CD4-positive, alpha-beta memory T cell (primary cell): Measurements from ENCODE around the gene MEGF9. TPM values are rescaled to one million over a fixed set of nuclear protein-coding genes. Genes with fewer than 3 reads are reported as not detected.

Experiments used
- CTCF ChIA-PET: fragments of 350-600 bp; sonication (Branson Sonifier 250); formaldehyde crosslinking; loops from one replicate; lab custom pipeline; 2021; ENCODE audit warnings: inconsistent platforms; ENCODE audit not compliant: partially characterized antibody; lab: Charles Lee
- POLR2A ChIA-PET: fragments of 350-600 bp; sonication (Branson Sonifier 250); formaldehyde crosslinking; loops from one replicate; lab custom pipeline; 2021; ENCODE audit not compliant: partially characterized antibody; lab: Charles Lee
- DNase-seq, 5 donors: peaks; one replicate each; pipeline versions ENCODE4 v3.0.0 to v3.0.0-alpha.2; 2020 to 2022; ENCODE audit warnings: mixed read lengths in 1 of 5
- H3K27ac ChIP-seq: one replicate; pipeline ENCODE4 v1.7.0; 2013; ENCODE audit warnings: low read depth, low read length
- H3K27me3 ChIP-seq: 2 replicates; pipeline ENCODE4 v1.7.0; 2013; ENCODE audit warnings: mild to moderate bottlenecking, low read length, moderate library complexity; ENCODE audit not compliant: insufficient read depth
- H3K36me3 ChIP-seq: 2 replicates; pipeline ENCODE4 v1.7.0; 2013; ENCODE audit warnings: mild to moderate bottlenecking, low read length, moderate library complexity; ENCODE audit not compliant: insufficient read depth
- H3K4me1 ChIP-seq: 2 replicates; pipeline ENCODE4 v1.7.0; 2013; ENCODE audit warnings: mild to moderate bottlenecking, low read length, moderate library complexity; ENCODE audit not compliant: insufficient read depth
- H3K4me3 ChIP-seq, 2 donors: one replicate each; pipeline ENCODE4 v1.7.0; 2013; ENCODE audit warnings: low read length in 2 of 2, mild to moderate bottlenecking in 1 of 2
- H3K9me3 ChIP-seq, 2 donors: one replicate each; pipeline ENCODE4 v1.7.0; 2013; ENCODE audit warnings: low read length in 2 of 2, control low read depth in 1 of 2; ENCODE audit not compliant: control insufficient read depth in 1 of 2
- H3K27ac Mint-ChIP-seq, 7 donors: one replicate each; pipeline ENCODE4 v1.8.0; 2020 to 2021; ENCODE audit warnings: mixed read lengths in 7 of 7, mild to moderate bottlenecking in 6 of 7, inconsistent platforms in 3 of 7, moderate library complexity in 3 of 7
- H3K27me3 Mint-ChIP-seq, 2 donors: one replicate each; pipeline ENCODE4 v1.8.0; 2020 to 2021; ENCODE audit warnings: mixed read lengths in 2 of 2
- H3K36me3 Mint-ChIP-seq, 2 donors: one replicate each; pipeline ENCODE4 v1.8.0; 2020 to 2021; ENCODE audit warnings: mixed read lengths in 2 of 2, inconsistent platforms in 1 of 2, mild to moderate bottlenecking in 1 of 2
- H3K4me1 Mint-ChIP-seq, 4 donors: one replicate each; pipeline ENCODE4 v1.8.0; 2020 to 2021; ENCODE audit warnings: mixed read lengths in 4 of 4, mild to moderate bottlenecking in 1 of 4
- H3K4me3 Mint-ChIP-seq, 8 donors: one replicate each; pipeline ENCODE4 v1.8.0; 2020 to 2021; ENCODE audit warnings: mixed read lengths in 8 of 8, mild to moderate bottlenecking in 7 of 8, moderate library complexity in 6 of 8, inconsistent platforms in 3 of 8
- H3K9me3 Mint-ChIP-seq, 8 donors: one replicate each; pipeline ENCODE4 v1.8.0; 2020 to 2021; ENCODE audit warnings: mixed read lengths in 8 of 8, mild to moderate bottlenecking in 5 of 8, inconsistent platforms in 3 of 8, moderate library complexity in 1 of 8
- intact Hi-C: fragments of 100-400 bp; cut with micrococcal nuclease; formaldehyde crosslinking; loops from one replicate; pipeline ENCODE4 v1.15.1; 2023
- polyA plus RNA-seq, 2 donors: library from polyadenylated mRNA; unstranded; fragments of 300-500 nt; fragmentation: Illumina TruSeq; gene quantifications; one replicate each; pipeline ENCODE4 v1.2.3, GENCODE V29; 2021
- total RNA-seq, 2 experiments: library from RNA; stranded (reverse); gene quantifications; one replicate each; pipeline ENCODE4 v1.2.3, GENCODE V29; 2021

The MEGF9 gene
- total and polyA plus RNA-seq, 4 experiments from 2014 or later: 5.9 to 14.9 (median 10.5) TPM

GRCh38 chr9:120568816-120569215, 145.5 kb downstream of the MEGF9 start:
- peak overlapping the region in 1 of 7 donors; percentile 38 for H3K27ac Mint-ChIP-seq
- no peaks in the 10 kb centered on the region for H3K9me3 ChIP-seq

GRCh38 chr9:120567874-120568273, 146.4 kb downstream of the MEGF9 start:
- H3K36me3 ChIP-seq: peaks cover 66% of the 10 kb centered on the region
- H3K27ac Mint-ChIP-seq: no peak overlapping the region
- POLR2A ChIA-PET: no interaction called here
- H3K4me3 ChIP-seq: no peak overlapping the region
- no peak overlapping the region for H3K4me3 Mint-ChIP-seq
- H3K27me3 ChIP-seq: no peaks in the 10 kb centered on the region
- H3K4me1 Mint-ChIP-seq: peaks cover 6 to 19% (median 16%) of the 10 kb centered on the region in 4 donors
- intact Hi-C loops: no loop called here
- H3K9me3 ChIP-seq: no peaks in the 10 kb centered on the region
- no peaks in the 10 kb centered on the region for H3K27me3 Mint-ChIP-seq
- no peaks in the 10 kb centered on the region for H3K9me3 Mint-ChIP-seq
- CTCF ChIA-PET: no interaction called here
- no peak overlapping the region for H3K27ac ChIP-seq
- H3K4me1 ChIP-seq: no peaks in the 10 kb centered on the region
- no peak for DNase-seq
- H3K36me3 Mint-ChIP-seq: peaks cover 74 to 88% of the 10 kb centered on the region in 2 donors

More at GRCh38 chr9:120568816-120569215, 145.5 kb downstream of the MEGF9 start:
- H3K27ac ChIP-seq: no peak overlapping the region
- no peaks in the 10 kb centered on the region for H3K27me3 Mint-ChIP-seq
- POLR2A ChIA-PET: no interaction called here
- H3K36me3 Mint-ChIP-seq: peaks cover 65 to 81% of the 10 kb centered on the region in 2 donors
- no peaks in the 10 kb centered on the region for H3K4me1 ChIP-seq
- H3K4me1 Mint-ChIP-seq: peaks cover 5 to 17% (median 13%) of the 10 kb centered on the region in 4 donors
- DNase-seq: no peak
- H3K4me3 ChIP-seq: no peak overlapping the region
- H3K9me3 Mint-ChIP-seq: no peaks in the 10 kb centered on the region
- H3K4me3 Mint-ChIP-seq: no peak overlapping the region
- intact Hi-C loops: no loop called here
- H3K36me3 ChIP-seq: peaks cover 60% of the 10 kb centered on the region
- CTCF ChIA-PET: interaction anchor here (1.4 kb wide), 1 partner anchor 9 kb away, joined by 4 read pairs; no protein-coding TSS in a partner anchor
- no peaks in the 10 kb centered on the region for H3K27me3 ChIP-seq

DNA sequence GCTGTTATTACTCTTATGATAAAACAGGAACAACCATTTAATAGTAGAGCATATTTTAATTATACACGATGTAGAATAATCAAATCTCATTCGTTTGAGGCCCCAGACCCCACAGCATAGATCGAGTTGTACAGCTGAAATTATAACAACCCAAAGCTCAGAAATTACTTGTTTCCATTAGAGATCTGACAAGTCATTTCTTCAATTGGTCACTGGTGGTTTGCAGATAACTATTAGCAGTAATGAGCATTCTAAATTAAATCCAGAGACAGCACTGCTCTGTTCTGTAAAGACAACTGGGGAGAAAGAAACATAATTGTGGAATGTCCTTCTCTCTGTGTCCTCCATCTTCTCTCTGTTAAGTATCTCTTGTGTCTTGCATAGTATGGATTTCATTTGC, 147.2 kb downstream of the MEGF9 start:
- H3K27ac Mint-ChIP-seq: no peak overlapping the region
- H3K4me1 Mint-ChIP-seq: peaks cover 9 to 27% (median 18%) of the 10 kb centered on the region in 4 donors
- no peaks in the 10 kb centered on the region for H3K27me3 Mint-ChIP-seq
- H3K36me3 Mint-ChIP-seq: peaks cover 80 to 93% of the 10 kb centered on the region in 2 donors
- ChIA-PET POLR2A (no interaction called here), CTCF (no interaction called here)
- no peak overlapping the region for H3K4me3 ChIP-seq
- intact Hi-C loops: no loop called here
- peaks cover 67% of the 10 kb centered on the region for H3K36me3 ChIP-seq
- no peak overlapping the region for H3K4me3 Mint-ChIP-seq
- H3K9me3 Mint-ChIP-seq: no peaks in the 10 kb centered on the region
- H3K4me1 ChIP-seq: no peaks in the 10 kb centered on the region
- H3K27me3 ChIP-seq: no peaks in the 10 kb centered on the region
- no peak for DNase-seq
- H3K9me3 ChIP-seq: no peaks in the 10 kb centered on the region
- no peak overlapping the region for H3K27ac ChIP-seq

GRCh38 chr9:120564589-120564988, 149.7 kb downstream of the MEGF9 start:
- no peak overlapping the region for H3K27ac ChIP-seq
- H3K27me3 Mint-ChIP-seq: no peaks in the 10 kb centered on the region
- H3K36me3 ChIP-seq: peaks cover 51% of the 10 kb centered on the region
- no peak overlapping the region for H3K27ac Mint-ChIP-seq
- H3K36me3 Mint-ChIP-seq: peaks cover 67 to 85% of the 10 kb centered on the region in 2 donors
- H3K4me1 ChIP-seq: no peaks in the 10 kb centered on the region
- H3K9me3 ChIP-seq: no peaks in the 10 kb centered on the region
- H3K4me3 ChIP-seq: no peak overlapping the region
- peaks cover 9 to 36% (median 17%) of the 10 kb centered on the region in 4 donors for H3K4me1 Mint-ChIP-seq
- ChIA-PET CTCF (no interaction called here), POLR2A (no interaction called here)
- H3K27me3 ChIP-seq: no peaks in the 10 kb centered on the region
- no peak for DNase-seq
- no peak overlapping the region for H3K4me3 Mint-ChIP-seq
- intact Hi-C loops: no loop called here
- H3K9me3 Mint-ChIP-seq: no peaks in the 10 kb centered on the region

- Mint-ChIP-seq H3K27ac (peak overlapping the region in 1 of 7 donors; percentile 55), H3K4me1 (peaks cover 11 to 41% (median 19%) of the 10 kb centered on the region in 4 donors), H3K36me3 (peaks cover 60 to 76% of the 10 kb centered on the region in 2 donors), H3K27me3 (no peaks in the 10 kb centered on the region), H3K4me3 (no peak overlapping the region), H3K9me3 (no peaks in the 10 kb centered on the region)
- H3K27me3 ChIP-seq: no peaks in the 10 kb centered on the region
- H3K27ac ChIP-seq: no peak overlapping the region
- DNase-seq: no peak
- H3K4me1 ChIP-seq: no peaks in the 10 kb centered on the region
- ChIA-PET POLR2A (no interaction called here), CTCF (no interaction called here)
- no peak overlapping the region for H3K4me3 ChIP-seq
- H3K9me3 ChIP-seq: no peaks in the 10 kb centered on the region
- H3K36me3 ChIP-seq: peaks cover 35% of the 10 kb centered on the region
- intact Hi-C loops: no loop called here
Observed at GRCh38 chr9:120562861-120563443, 151.3 kb downstream of the MEGF9 start.

- Mint-ChIP-seq H3K4me3 (no peak overlapping the region), H3K9me3 (no peaks in the 10 kb centered on the region), H3K36me3 (peaks cover 54 to 69% of the 10 kb centered on the region in 2 donors), H3K4me1 (peaks cover 11 to 45% (median 17%) of the 10 kb centered on the region in 4 donors), H3K27me3 (no peaks in the 10 kb centered on the region), H3K27ac (peak overlapping the region in 1 of 7 donors; percentile 70)
- Histone ChIP-seq H3K9me3 (no peaks in the 10 kb centered on the region), H3K36me3 (peaks cover 30% of the 10 kb centered on the region), H3K4me1 (no peaks in the 10 kb centered on the region), H3K27me3 (no peaks in the 10 kb centered on the region), H3K4me3 (no peak overlapping the region), H3K27ac (no peak overlapping the region)
- no peak for DNase-seq
- POLR2A ChIA-PET: no interaction called here
- intact Hi-C loops: no loop called here
- CTCF ChIA-PET: no interaction called here
Observed at GRCh38 chr9:120561709-120562108, 152.6 kb downstream of the MEGF9 start.

DNA sequence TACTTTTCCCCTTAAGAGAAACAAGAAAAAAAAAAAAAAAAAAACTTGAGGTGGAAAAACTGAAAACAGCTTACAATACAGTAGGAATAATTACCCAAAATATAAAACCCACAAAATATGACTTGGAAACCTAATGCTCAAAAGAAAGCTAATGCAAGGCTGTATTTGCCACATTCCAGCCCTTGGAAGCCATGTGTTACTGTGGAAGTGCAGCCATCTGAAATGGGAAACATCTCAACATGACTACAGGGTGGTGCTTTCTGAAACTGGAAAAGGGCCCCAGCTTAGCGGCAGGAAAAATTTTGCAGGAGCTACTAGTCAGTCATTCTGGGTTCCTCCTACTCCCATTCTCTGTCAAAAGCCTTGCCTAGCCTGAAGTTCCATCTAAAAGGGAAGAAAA, 154.7 kb downstream of the MEGF9 start:
- no peak overlapping the region for H3K4me3 ChIP-seq
- H3K36me3 ChIP-seq: peaks cover 15% of the 10 kb centered on the region
- Mint-ChIP-seq H3K27me3 (no peaks in the 10 kb centered on the region), H3K27ac (peak overlapping the region in 2 of 7 donors; percentile 11 to 65), H3K9me3 (no peaks in the 10 kb centered on the region), H3K4me3 (no peak overlapping the region), H3K4me1 (peaks cover 1 to 34% (median 15%) of the 10 kb centered on the region in 4 donors), H3K36me3 (peaks cover 37 to 58% of the 10 kb centered on the region in 2 donors)
- no peaks in the 10 kb centered on the region for H3K4me1 ChIP-seq
- no peak for DNase-seq
- CTCF ChIA-PET: interaction anchor here (0.7 to 1.4 kb wide), 4 partner anchors 10 to 95 kb away, joined by 3 to 4 read pairs (median 4); no protein-coding TSS in a partner anchor
- no peaks in the 10 kb centered on the region for H3K9me3 ChIP-seq
- POLR2A ChIA-PET: no interaction called here
- H3K27me3 ChIP-seq: no peaks in the 10 kb centered on the region
- intact Hi-C loops: no loop called here
- no peak overlapping the region for H3K27ac ChIP-seq
